Activated CD4-positive, alpha-beta T cell treated with anti-CD3 and anti-CD28 coated beads for 36 hours (primary cell): ENCODE data around the gene CEP170. TPM values are rescaled to one million over a fixed set of nuclear protein-coding genes. Genes with fewer than 3 reads are reported as not detected.

Experiments used
- ATAC-seq: fragments of 200-7000 bp; cut with Tn5 transposase; one replicate; pipeline ENCODE4 v1.10.0; 2021; ENCODE audit warnings: mild to moderate bottlenecking, moderate library complexity
- CTCF ChIA-PET: fragments of 350-600 bp; sonication (Branson Sonifier 250); formaldehyde crosslinking; loops from one replicate; lab custom pipeline; 2021; ENCODE audit warnings: antibody characterized with exemption; lab: Charles Lee
- POLR2A ChIA-PET: fragments of 350-600 bp; sonication (Branson Sonifier 250); formaldehyde crosslinking; loops from one replicate; lab custom pipeline; 2021; ENCODE audit warnings: antibody characterized with exemption, inconsistent platforms; lab: Charles Lee
- DNase-seq: peaks from one replicate; pipeline ENCODE4 v3.0.0-alpha.2; 2020
- H3K27ac Mint-ChIP-seq: one replicate; pipeline ENCODE4 v1.8.0; 2021; ENCODE audit warnings: mixed read lengths
- H3K27me3 Mint-ChIP-seq: one replicate; pipeline ENCODE4 v1.8.0; 2021; ENCODE audit warnings: mixed read lengths
- H3K36me3 Mint-ChIP-seq: one replicate; pipeline ENCODE4 v1.8.0; 2021; ENCODE audit warnings: low read depth, mixed read lengths
- H3K4me1 Mint-ChIP-seq: one replicate; pipeline ENCODE4 v1.8.0; 2021; ENCODE audit warnings: mixed read lengths
- H3K4me3 Mint-ChIP-seq: one replicate; pipeline ENCODE4 v1.8.0; 2021; ENCODE audit warnings: mild to moderate bottlenecking, moderate library complexity, mixed read lengths
- H3K9me3 Mint-ChIP-seq: one replicate; pipeline ENCODE4 v1.8.0; 2021; ENCODE audit warnings: low read depth, mixed read lengths
- intact Hi-C, 2 experiments: fragments of 100-400 bp; cut with DNase I in 1 of 2; cut with micrococcal nuclease in 1 of 2; formaldehyde crosslinking; loops; one replicate each; pipeline versions ENCODE4 v1.14.2 to v1.15.1; 2022 to 2024; cut with DNase I, micrococcal nuclease
- total RNA-seq, 2 experiments: library from RNA; stranded (reverse); gene quantifications; one replicate each; pipeline ENCODE4 v1.2.3, GENCODE V29; 2021

The CEP170 gene
- total RNA-seq, 2 experiments from 2014 or later = 54.5 to 56.7 TPM

GRCh38 chr1:243267914-243268653, 13.0 kb upstream of the CEP170 start:
- Mint-ChIP-seq H3K36me3 (peaks cover 16% of the 10 kb centered on the region), H3K9me3 (no peaks in the 10 kb centered on the region), H3K27me3 (no peaks in the 10 kb centered on the region), H3K4me1 (peaks cover 29% of the 10 kb centered on the region), H3K4me3 (no peak overlapping the region), H3K27ac (no peak overlapping the region)
- ChIA-PET CTCF (no interaction called here), POLR2A (no interaction called here)
- no peak for ATAC-seq
- DNase-seq = no peak
- intact Hi-C loops = no loop called here

DNA sequence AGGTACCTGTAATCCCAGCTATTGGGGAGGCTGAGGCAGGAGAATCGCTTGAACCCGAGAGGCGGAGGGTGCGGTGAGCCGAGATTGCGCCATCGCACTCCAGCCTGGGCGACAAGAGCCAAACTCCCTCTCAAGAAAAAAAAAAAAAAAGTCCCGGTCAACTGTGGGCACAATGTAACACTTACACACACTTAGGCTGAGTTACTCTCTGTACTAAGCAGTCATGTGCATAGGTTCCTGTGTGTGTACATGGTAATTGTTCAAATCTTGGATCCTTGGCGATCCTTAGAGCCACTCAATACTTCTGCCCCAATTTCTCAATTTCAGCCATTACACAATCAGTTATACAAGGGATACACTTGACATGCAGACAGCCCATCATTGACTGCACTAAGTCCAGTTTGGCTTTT, 12.4 kb upstream of the CEP170 start:
- CTCF ChIA-PET = no interaction called here
- intact Hi-C loops = no loop called here
- Mint-ChIP-seq H3K9me3 (no peaks in the 10 kb centered on the region), H3K36me3 (peaks cover 12% of the 10 kb centered on the region), H3K27me3 (no peaks in the 10 kb centered on the region), H3K4me1 (peaks cover 30% of the 10 kb centered on the region), H3K27ac (no peak overlapping the region), H3K4me3 (no peak overlapping the region)
- ATAC-seq (no peak), DNase-seq (no peak)
- POLR2A ChIA-PET = no interaction called here

- ATAC-seq (no peak), DNase-seq (no peak)
- intact Hi-C loops = no loop called here
- no peaks in the 10 kb centered on the region for H3K9me3 Mint-ChIP-seq
- H3K27me3 Mint-ChIP-seq = no peaks in the 10 kb centered on the region
- peaks cover 32% of the 10 kb centered on the region for H3K4me1 Mint-ChIP-seq
- H3K27ac Mint-ChIP-seq = no peak overlapping the region
- H3K4me3 Mint-ChIP-seq = no peak overlapping the region
- CTCF ChIA-PET = interaction anchor here (0.7 kb wide), 1 partner anchor 11 kb away, joined by 3 read pairs; no protein-coding TSS in a partner anchor
- peaks cover 13% of the 10 kb centered on the region for H3K36me3 Mint-ChIP-seq
- POLR2A ChIA-PET = interaction anchor here (0.6 kb wide), 1 partner anchor 11 kb away, joined by 7 read pairs; the partner anchor contains the start of gene CEP170
Measured at GRCh38 chr1:243266231-243266630, 11.2 kb upstream of the CEP170 start.

DNA sequence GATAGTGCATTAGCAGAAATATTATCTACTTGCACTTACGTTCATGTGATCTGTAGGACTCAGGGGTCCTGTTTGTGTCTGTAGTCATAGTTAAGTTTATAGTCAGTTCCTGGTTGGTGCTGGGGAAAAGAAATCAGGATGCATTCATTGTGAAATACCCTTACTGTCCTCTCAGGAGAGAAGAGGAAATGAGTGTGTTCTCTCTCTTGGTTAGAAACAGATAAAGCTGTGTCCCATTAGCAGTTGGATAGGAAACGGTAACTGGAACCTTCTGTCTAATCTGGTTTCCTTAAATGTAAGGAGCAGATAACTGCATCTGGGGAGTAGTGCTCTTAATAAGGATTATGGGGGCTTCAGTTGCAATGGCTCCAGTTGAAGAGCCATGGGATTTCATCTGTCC, 9.6 kb upstream of the CEP170 start:
- ATAC-seq = peak; percentile 61
- no peak overlapping the region for H3K4me3 Mint-ChIP-seq
- ChIA-PET POLR2A (no interaction called here), CTCF (interaction anchor here (0.6 to 1.0 kb wide), 2 partner anchors 10 to 449 kb away, joined by 3 read pairs; no protein-coding TSS in a partner anchor)
- H3K27me3 Mint-ChIP-seq = no peaks in the 10 kb centered on the region
- intact Hi-C loops = no loop called here
- no peaks in the 10 kb centered on the region for H3K9me3 Mint-ChIP-seq
- peaks cover 7% of the 10 kb centered on the region for H3K36me3 Mint-ChIP-seq
- DNase-seq = no peak
- H3K27ac Mint-ChIP-seq = no peak overlapping the region
- H3K4me1 Mint-ChIP-seq = peaks cover 39% of the 10 kb centered on the region

DNA sequence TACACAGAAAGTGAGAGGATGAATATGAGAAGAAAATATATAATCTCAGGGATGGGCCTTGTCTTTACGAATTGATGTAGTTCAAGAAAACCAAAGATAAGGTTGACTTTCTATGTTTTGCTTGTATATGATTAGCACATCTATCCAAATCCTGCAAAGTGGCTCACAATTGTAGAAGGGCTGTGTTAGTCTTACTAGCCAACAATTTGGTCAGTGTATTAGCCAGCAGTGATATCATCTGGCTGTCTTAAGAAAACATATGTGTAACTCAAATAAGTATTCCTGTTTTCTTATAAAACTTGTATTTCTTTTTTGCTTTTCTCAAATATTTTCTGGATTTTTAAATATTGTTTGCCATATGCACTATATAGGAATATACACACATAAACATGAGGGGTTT, 6.3 kb upstream of the CEP170 start:
- intact Hi-C loops = no loop called here
- ChIA-PET CTCF (no interaction called here), POLR2A (no interaction called here)
- H3K4me1 Mint-ChIP-seq = peaks cover 32% of the 10 kb centered on the region
- H3K27ac Mint-ChIP-seq = no peak overlapping the region
- DNase-seq = no peak
- H3K36me3 Mint-ChIP-seq = peaks cover 6% of the 10 kb centered on the region
- no peaks in the 10 kb centered on the region for H3K27me3 Mint-ChIP-seq
- H3K4me3 Mint-ChIP-seq = no peak overlapping the region
- ATAC-seq = no peak
- no peaks in the 10 kb centered on the region for H3K9me3 Mint-ChIP-seq

DNA sequence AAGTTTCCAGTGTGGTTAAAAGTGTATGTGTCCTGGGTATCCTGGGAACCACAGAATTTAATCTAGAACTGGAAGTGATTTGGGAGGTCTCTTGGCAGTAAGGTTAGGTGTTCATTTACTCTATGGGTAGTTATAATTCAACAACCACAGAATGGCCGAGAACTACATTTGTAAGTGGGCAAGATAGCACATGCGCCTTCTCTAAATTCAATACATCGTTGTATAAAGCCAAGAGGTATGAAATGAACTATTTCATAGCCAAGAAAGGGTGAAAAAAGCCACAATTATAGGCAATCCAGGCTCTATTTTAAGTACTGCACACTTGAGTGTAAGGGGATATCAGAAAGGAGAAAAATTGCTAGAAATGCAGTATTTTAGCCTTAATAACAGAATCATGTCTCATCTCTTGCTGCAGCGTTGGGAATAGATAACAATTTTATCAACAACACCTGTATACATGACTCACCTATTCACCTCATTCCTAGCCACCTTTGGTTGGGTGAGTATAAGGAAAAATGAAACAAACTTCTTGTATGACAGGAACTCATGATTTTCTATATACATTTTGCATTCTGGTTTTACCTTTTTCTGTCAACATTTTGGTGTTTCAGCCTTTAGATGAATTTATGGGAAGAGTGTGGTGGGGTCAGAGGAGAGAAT, 5.3 kb upstream of the CEP170 start:
- Mint-ChIP-seq H3K9me3 (no peaks in the 10 kb centered on the region), H3K27ac (no peak overlapping the region), H3K4me1 (peaks cover 32% of the 10 kb centered on the region), H3K27me3 (no peaks in the 10 kb centered on the region), H3K4me3 (no peak overlapping the region), H3K36me3 (peaks cover 6% of the 10 kb centered on the region)
- DNase-seq (no peak), ATAC-seq (no peak)
- ChIA-PET POLR2A (no interaction called here), CTCF (no interaction called here)
- intact Hi-C loops = no loop called here

- DNase-seq (no peak), ATAC-seq (no peak)
- no peaks in the 10 kb centered on the region for H3K9me3 Mint-ChIP-seq
- POLR2A ChIA-PET = no interaction called here
- intact Hi-C loops = loop anchor here (5.0 to 10.0 kb wide), 6 partner anchors 1194 to 1744 kb away; partner anchors contain the start of genes FH (in 2 of the 2), ADSS2 (in 1 of the 2), EXO1 (in 1 of the 2) and HNRNPU (in 1 of the 2)
- H3K4me3 Mint-ChIP-seq = no peak overlapping the region
- peaks cover 8% of the 10 kb centered on the region for H3K36me3 Mint-ChIP-seq
- no peaks in the 10 kb centered on the region for H3K27me3 Mint-ChIP-seq
- H3K27ac Mint-ChIP-seq = no peak overlapping the region
- CTCF ChIA-PET = interaction anchor here (0.6 kb wide), 1 partner anchor 180 kb away, joined by 3 read pairs; no protein-coding TSS in a partner anchor
- peaks cover 18% of the 10 kb centered on the region for H3K4me1 Mint-ChIP-seq
Measured at GRCh38 chr1:243258731-243259130, 3.6 kb upstream of the CEP170 start.

GRCh38 chr1:243257189-243257588, 2.1 kb upstream of the CEP170 start:
- intact Hi-C loops = loop anchor here (5.0 to 10.0 kb wide), 6 partner anchors 1195 to 1742 kb away; partner anchors contain the start of genes FH (in 2 of the 2), ADSS2 (in 1 of the 2), EXO1 (in 1 of the 2) and HNRNPU (in 1 of the 2)
- Mint-ChIP-seq H3K27me3 (no peaks in the 10 kb centered on the region), H3K27ac (no peak overlapping the region), H3K4me3 (peak overlapping the region; percentile 100), H3K36me3 (peaks cover 8% of the 10 kb centered on the region), H3K4me1 (peaks cover 21% of the 10 kb centered on the region), H3K9me3 (no peaks in the 10 kb centered on the region)
- ChIA-PET CTCF (interaction anchor here (1.0 to 1.3 kb wide), 2 partner anchors 16 to 156 kb away, joined by 3 read pairs; no protein-coding TSS in a partner anchor), POLR2A (interaction anchor here (0.6 kb wide), 1 partner anchor 88 kb away, joined by 4 read pairs; no protein-coding TSS in a partner anchor)
- DNase-seq = no peak
- no peak for ATAC-seq

DNA sequence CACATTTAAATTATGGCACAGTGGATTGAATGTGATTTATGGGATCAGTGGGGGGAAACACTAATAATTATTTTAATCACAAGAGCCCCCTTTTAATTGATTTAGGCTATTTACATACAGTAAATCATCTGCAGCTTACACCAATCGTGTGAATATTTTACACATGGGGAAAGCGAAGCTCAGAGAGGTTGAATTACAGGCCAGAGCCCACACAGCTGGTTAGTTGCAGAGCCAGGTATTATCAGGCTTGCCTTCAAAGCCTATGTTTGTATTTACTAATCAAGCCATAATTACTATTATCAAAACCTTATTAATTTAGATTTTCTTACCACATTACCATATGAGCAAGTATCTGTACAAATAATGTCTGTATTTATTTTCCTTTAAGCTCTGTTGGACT, 1.5 kb upstream of the CEP170 start:
- Mint-ChIP-seq H3K27ac (peak overlapping the region; percentile 97), H3K27me3 (no peaks in the 10 kb centered on the region), H3K4me3 (peak overlapping the region; percentile 100), H3K36me3 (peaks cover 8% of the 10 kb centered on the region), H3K9me3 (no peaks in the 10 kb centered on the region), H3K4me1 (peaks cover 26% of the 10 kb centered on the region)
- ATAC-seq (no peak), DNase-seq (no peak)
- CTCF ChIA-PET = interaction anchor here (1.0 to 1.3 kb wide), 2 partner anchors 16 to 155 kb away, joined by 3 read pairs; no protein-coding TSS in a partner anchor
- POLR2A ChIA-PET = interaction anchor here (0.6 kb wide), 1 partner anchor 89 kb away, joined by 4 read pairs; no protein-coding TSS in a partner anchor
- intact Hi-C loops = loop anchor here (1.0 to 10.0 kb wide), 9 partner anchors 31 to 1742 kb away; partner anchors contain the start of genes FH (in 2 of the 2), ADSS2 (in 1 of the 2), CHML (in 1 of the 2) and EXO1 (in 1 of the 2)

- DNase-seq (peak; percentile 96), ATAC-seq (peak; percentile 82)
- Mint-ChIP-seq H3K27me3 (no peaks in the 10 kb centered on the region), H3K36me3 (peaks cover 4% of the 10 kb centered on the region), H3K4me3 (peak within 1 kb of the TSS; percentile 100), H3K4me1 (peaks cover 27% of the 10 kb centered on the region), H3K27ac (peak within 1 kb of the TSS; percentile 97), H3K9me3 (no peaks in the 10 kb centered on the region)
- intact Hi-C loops = loop anchor here (1.0 to 10.0 kb wide), 20 partner anchors 31 to 1741 kb away; partner anchors contain the start of genes ADSS2 (in 2 of the 2), AKT3 (in 2 of the 2), FH (in 2 of the 2) and CHML (in 1 of the 2)
- ChIA-PET POLR2A (interaction anchor here (0.6 kb wide), 1 partner anchor 1064 kb away, joined by 3 read pairs; no protein-coding TSS in a partner anchor), CTCF (interaction anchor here (0.6 to 1.3 kb wide), 3 partner anchors 17 to 154 kb away, joined by 3 to 5 read pairs (median 3); no protein-coding TSS in a partner anchor)
Measured at GRCh38 chr1:243255791-243256512, 871 bp upstream of the CEP170 start, which contains the start of gene SDCCAG8. TSS of gene SDCCAG8 (plus strand) at chr1:243256041. CDS start at chr1:243256174, 133 bp downstream.
